GM12878 (cell line): ENCODE results near the gene PLEKHH2. TPM values are rescaled to one million over a fixed set of nuclear protein-coding genes. Genes with fewer than 3 reads are reported as not detected.

Source experiments
- ATAC-seq: fragments of 200-7000 bp; cut with Tn5 transposase; 3 replicates; pipeline ENCODE4 v1.9.1; 2020; ENCODE audit warnings: mild to moderate bottlenecking, moderate library complexity
- BruUV-seq: library from RNA; stranded (reverse); fragments of 400-500 nt; replicated peaks from 2 replicates; lab custom pipeline; 2021; lab: Mats Ljungman, UMichigan
- CTCF ChIA-PET: fragments of 300-600 bp; sonication (Branson Sonifier 250); formaldehyde crosslinking; extraction: SDS; loops from one replicate; lab custom pipeline; 2021; ENCODE audit warnings: inconsistent platforms; lab: Yijun Ruan, JAX
- POLR2A ChIA-PET: fragments of 350-600 bp; formaldehyde crosslinking; extraction: SDS; loops from one replicate; lab custom pipeline; 2021; ENCODE audit warnings: inconsistent platforms; lab: Charles Lee
- RAD21 ChIA-PET: fragments of 300-600 bp; sonication (Branson Sonifier 250); formaldehyde crosslinking; loops from one replicate; lab custom pipeline; 2023; ENCODE audit warnings: antibody characterized with exemption; ENCODE audit not compliant: unreplicated experiment; lab: Charles Lee
- SMC1A ChIA-PET: fragments of 300-600 bp; sonication (Branson Sonifier 250); formaldehyde crosslinking; loops from one replicate; lab custom pipeline; 2023; ENCODE audit not compliant: unreplicated experiment, uncharacterized antibody; lab: Charles Lee
- DNase-seq: peaks from one replicate; pipeline ENCODE4 v3.0.0-alpha.2; 2011; ENCODE audit warnings: low read depth, low spot score
- FAIRE-seq: peaks from 3 replicates; lab custom pipeline; 2011; peaks lifted over from hg19 to GRCh38; lab: Jason Lieb, UNC
- H2AFZ ChIP-seq: 2 replicates; pipeline ENCODE4 v1.6.0; 2011; ENCODE audit warnings: low read depth, low read length, control low read depth; ENCODE audit not compliant: control insufficient read depth
- H3K27ac ChIP-seq: 2 replicates; pipeline ENCODE4 v1.5.1; 2011; ENCODE audit warnings: control low read depth; ENCODE audit not compliant: control insufficient read depth, insufficient read depth
- H3K27me3 ChIP-seq, 2 experiments: replicated peaks in 1 of 2; 2 replicates each; pipeline versions ENCODE4 v1.6.0 to v1.6.1; 2011; ENCODE audit warnings: low read length in 1 of 2; ENCODE audit not compliant: control insufficient read depth in 2 of 2, insufficient read depth in 2 of 2
- H3K36me3 ChIP-seq, 2 experiments: 2 replicates each; pipeline ENCODE4 v1.5.1; 2011; ENCODE audit warnings: low read length in 1 of 2; ENCODE audit not compliant: control insufficient read depth in 2 of 2, insufficient read depth in 2 of 2
- H3K4me1 ChIP-seq: 2 replicates; pipeline ENCODE4 v1.6.1; 2011; ENCODE audit warnings: mild to moderate bottlenecking, low read length, moderate library complexity, mixed read lengths; ENCODE audit not compliant: control insufficient read depth, insufficient read depth
- H3K4me2 ChIP-seq: 2 replicates; pipeline ENCODE4 v1.6.0; 2011; ENCODE audit warnings: control low read depth; ENCODE audit not compliant: control insufficient read depth, insufficient read depth
- H3K4me3 ChIP-seq: fragments of 200-600 bp; sonication (generic); 2 replicates; pipeline ENCODE4 v1.5.1; 2016
- H3K79me2 ChIP-seq: 2 replicates; pipeline ENCODE4 v1.6.0; 2011; ENCODE audit warnings: low read length; ENCODE audit not compliant: control insufficient read depth, insufficient read depth
- H3K9ac ChIP-seq: 2 replicates; pipeline ENCODE4 v1.8.0; 2011; ENCODE audit warnings: low read length, control low read depth, mixed read lengths; ENCODE audit not compliant: control insufficient read depth, insufficient read depth
- H3K9me3 ChIP-seq: replicated peaks from 3 replicates; pipeline ENCODE4 v1.5.1; 2011; ENCODE audit warnings: mild to moderate bottlenecking, low read length; ENCODE audit not compliant: control insufficient read depth, insufficient read depth
- H4K20me1 ChIP-seq: 2 replicates; pipeline ENCODE4 v1.6.0; 2011; ENCODE audit not compliant: control insufficient read depth, insufficient read depth
- CEBPB ChIP-seq, 2 experiments: fragments of 150-350 bp in 1 of 2; IDR thresholded peaks; 2 replicates each; pipeline ENCODE4 v1.6.1; 2012 to 2014; ENCODE audit warnings: low read depth in 2 of 2, low read length in 2 of 2, borderline replicate concordance in 1 of 2, inconsistent platforms in 1 of 2
- CHD1 ChIP-seq: IDR thresholded peaks from 2 replicates; pipeline ENCODE4 v1.6.1; 2012; ENCODE audit warnings: low read depth, low read length, improper control_type of control experiment
- CREB1 ChIP-seq: IDR thresholded peaks from 2 replicates; pipeline ENCODE4 v1.6.1; 2012; ENCODE audit warnings: low read depth, mild to moderate bottlenecking, inconsistent platforms
- EED ChIP-seq: sonication (generic); IDR thresholded peaks from 2 replicates; pipeline ENCODE4 v1.6.1; 2016; ENCODE audit warnings: antibody characterized with exemption, low read depth
- KLF5 ChIP-seq: fragments of 450-650 bp; IDR thresholded peaks from 2 replicates; pipeline ENCODE4 v1.6.1; 2014; ENCODE audit warnings: mild to moderate bottlenecking; ENCODE audit not compliant: partially characterized antibody
- MXI1 ChIP-seq: fragments of 150-350 bp; IDR thresholded peaks from 2 replicates; pipeline ENCODE4 v1.6.1; 2011; ENCODE audit warnings: low read depth, mild to moderate bottlenecking, inconsistent platforms, low read length, improper control_type of control experiment
- RBBP5 ChIP-seq: fragments of 200-600 bp; sonication (generic); conservative IDR thresholded peaks from 2 replicates; pipeline ENCODE4 v1.6.1; 2016
- SIN3A ChIP-seq: IDR thresholded peaks from 2 replicates; pipeline ENCODE4 v1.6.1; 2012; ENCODE audit warnings: low read depth, low read length, improper control_type of control experiment
- TCF12 ChIP-seq: IDR thresholded peaks from 2 replicates; pipeline ENCODE4 v1.6.1; 2011; ENCODE audit warnings: low read depth, mild to moderate bottlenecking, low read length
- ZNF217 ChIP-seq: fragments of 450-650 bp; IDR thresholded peaks from 2 replicates; pipeline ENCODE4 v1.6.1; 2017; ENCODE audit warnings: antibody characterized with exemption, mild to moderate bottlenecking
- WGBS: methylation state at CpG from one replicate; pipeline ENCODE4 v1.1.6; 2016; ENCODE audit warnings: low lambda C conversion rate; ENCODE audit not compliant: insufficient replicate concordance, insufficient coverage; ENCODE audit errors: missing lambda C conversion rate; 5-methylcytosine and 5-hydroxymethylcytosine counted together
- in situ Hi-C: fragments of 300-500 bp; cut with MboI; formaldehyde crosslinking; loops from 9 replicates; pipeline ENCODE4 v1.14.3; 2018; ENCODE audit warnings: mixed read lengths
- intact Hi-C: fragments of 100-400 bp; cut with micrococcal nuclease; formaldehyde crosslinking; loops from one replicate; pipeline ENCODE4 v1.14.2; 2022; ENCODE audit not compliant: unreplicated experiment
- polyA plus RNA-seq, 11 experiments: library from polyadenylated mRNA; depleted of rRNA in 4 of 11; unstranded in 6 of 11; stranded (reverse) in 5 of 11; fragments of >200 nt; fragmentation: Nextera tagmentation in 4 of 11; fragmentation: Illumina TruSeq in 1 of 11; extraction: Ambion mirVana in 4 of 11; extraction: Trizol in 1 of 11; gene quantifications; 1 replicate in 1 of 11; 2 replicates in 10 of 11; pipeline versions ENCODE4 v1.2.1 to v1.2.3, GENCODE V29; 2011 to 2016; ENCODE audit warnings: inconsistent platforms in 2 of 11, missing spikeins in 2 of 11, low read depth in 1 of 11
- total RNA-seq, 4 experiments: library from RNA; depleted of rRNA in 3 of 4; stranded (reverse); fragments of >200 nt in 3 of 4; fragmentation: Illumina TruSeq in 1 of 4; extraction: Trizol in 1 of 4; gene quantifications; 2 replicates each; pipeline versions ENCODE4 v1.2.1 to v1.2.3, GENCODE V29; 2013 to 2021
- TF ChIP-seq, protein P1 (sequence below): fragments of 450-650 bp; IDR thresholded peaks from 2 replicates; pipeline ENCODE4 v1.6.1; 2016; ENCODE audit warnings: mild to moderate bottlenecking

The PLEKHH2 gene
- total and polyA plus RNA-seq, 10 of the 15 experiments (the other 5 are each of a cell fraction or from before 2014, with no cell fraction given): not detected

DNA sequence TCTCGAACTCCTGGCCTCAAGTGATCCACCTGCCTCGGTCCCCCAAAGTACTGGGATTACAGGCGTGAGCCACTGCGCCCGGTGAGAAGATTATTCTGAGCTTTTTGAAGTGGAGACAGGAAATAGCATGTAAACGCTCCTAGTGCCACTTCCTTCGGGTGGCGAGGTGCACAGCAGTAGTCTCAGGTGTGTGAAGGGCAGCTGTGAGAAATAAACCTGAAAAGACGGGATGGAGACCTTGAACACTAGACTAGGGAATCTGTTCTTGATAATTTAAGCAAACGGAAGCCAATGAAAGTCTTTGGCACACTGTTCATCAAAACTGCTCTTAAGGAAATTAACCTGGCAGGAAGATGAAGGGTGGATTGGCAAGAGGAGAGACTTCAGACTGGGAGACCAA is 439 bp upstream of the PLEKHH2 start (continued):
- TF ChIP-seq KLF5: no peak
- no peak for TF ChIP-seq RBBP5

DNA sequence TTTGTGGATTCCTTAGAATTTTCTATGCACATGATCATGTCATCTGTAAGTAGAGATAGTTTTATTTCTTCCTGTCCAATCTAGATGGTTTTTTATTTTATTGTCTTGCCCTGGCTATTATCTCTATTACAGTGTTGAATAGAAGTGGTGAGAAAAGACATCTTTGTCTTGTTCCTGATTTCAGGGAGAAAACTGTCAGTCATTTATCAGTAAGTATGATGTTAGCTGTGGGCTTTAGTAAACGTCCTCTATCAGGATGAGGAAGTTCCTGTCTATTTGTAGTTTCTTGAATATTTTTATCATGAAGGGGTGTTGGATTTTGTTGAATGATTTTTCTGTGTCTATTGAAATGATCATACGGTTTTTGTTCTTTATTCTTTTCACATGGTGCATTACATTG is 5.3 kb downstream of the PLEKHH2 start:
- H3K9ac ChIP-seq: no peak overlapping the region
- WGBS: 8% methylated on average over 2 of the region's 2 CpGs
- TF ChIP-seq MXI1 (no peak), SIN3A (no peak), CHD1 (no peak), TCF12 (no peak), CEBPB (IDR thresholded peaks at IDR 0.05; ENCODE audit: borderline replicate concordance in 1 of 2, low read depth in 2 of 2, low read length in 2 of 2) (no peak), EED (no peak), ZNF217 (no peak), CREB1 (no peak)
- TF ChIP-seq, protein P1, sequence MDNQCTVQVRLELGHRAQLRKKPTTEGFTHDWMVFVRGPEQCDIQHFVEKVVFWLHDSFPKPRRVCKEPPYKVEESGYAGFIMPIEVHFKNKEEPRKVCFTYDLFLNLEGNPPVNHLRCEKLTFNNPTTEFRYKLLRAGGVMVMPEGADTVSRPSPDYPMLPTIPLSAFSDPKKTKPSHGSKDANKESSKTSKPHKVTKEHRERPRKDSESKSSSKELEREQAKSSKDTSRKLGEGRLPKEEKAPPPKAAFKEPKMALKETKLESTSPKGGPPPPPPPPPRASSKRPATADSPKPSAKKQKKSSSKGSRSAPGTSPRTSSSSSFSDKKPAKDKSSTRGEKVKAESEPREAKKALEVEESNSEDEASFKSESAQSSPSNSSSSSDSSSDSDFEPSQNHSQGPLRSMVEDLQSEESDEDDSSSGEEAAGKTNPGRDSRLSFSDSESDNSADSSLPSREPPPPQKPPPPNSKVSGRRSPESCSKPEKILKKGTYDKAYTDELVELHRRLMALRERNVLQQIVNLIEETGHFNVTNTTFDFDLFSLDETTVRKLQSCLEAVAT: no peak
- TF ChIP-seq, all 136 proteins: peak for 0
- H4K20me1 ChIP-seq: no peaks in the 10 kb centered on the region
- FAIRE-seq (no peak), DNase-seq (no peak), ATAC-seq (no peak)
- H3K79me2 ChIP-seq: no peaks in the 10 kb centered on the region
- no peak overlapping the region for H3K27ac ChIP-seq
- H3K9me3 ChIP-seq: no peaks in the 10 kb centered on the region; the same call in 1 of the 3 replicates
- H3K36me3 ChIP-seq: no peaks in the 10 kb centered on the region
- RAD21 ChIA-PET: no interaction called here
- intact Hi-C loops: no loop called here
- CTCF ChIA-PET: no interaction called here
- H3K4me2 ChIP-seq: no peak overlapping the region
- SMC1A ChIA-PET: no interaction called here
- no peaks in the 10 kb centered on the region; a peak in 1 of 4 replicates for H3K27me3 ChIP-seq
- in situ Hi-C loops: no loop called here
- POLR2A ChIA-PET: no interaction called here
- no peak overlapping the region for H2AFZ ChIP-seq
- H3K4me3 ChIP-seq: no peak overlapping the region
- no peaks in the 10 kb centered on the region for H3K4me1 ChIP-seq
- BruUV-seq: no TSS peak
